ENCODE results near the gene OR6C1.
"Not testable (repeated sequence)": the region's sequence is repeated elsewhere in the genome, so short reads cannot be mapped to it uniquely, and the experiment has no call there.

The OR6C1 gene

GRCh38 chr12:55314043-55314442 is at the start of gene OR6C1:
TSS of gene OR6C1 (plus strand) at chr12:55314343. CDS start at chr12:55320600, 6,257 bp downstream.
- DNase-seq, result no peak

GRCh38 chr12:55280991-55281390 is 33.2 kb upstream of the OR6C1 start:
- no peak for DNase-seq

DNA sequence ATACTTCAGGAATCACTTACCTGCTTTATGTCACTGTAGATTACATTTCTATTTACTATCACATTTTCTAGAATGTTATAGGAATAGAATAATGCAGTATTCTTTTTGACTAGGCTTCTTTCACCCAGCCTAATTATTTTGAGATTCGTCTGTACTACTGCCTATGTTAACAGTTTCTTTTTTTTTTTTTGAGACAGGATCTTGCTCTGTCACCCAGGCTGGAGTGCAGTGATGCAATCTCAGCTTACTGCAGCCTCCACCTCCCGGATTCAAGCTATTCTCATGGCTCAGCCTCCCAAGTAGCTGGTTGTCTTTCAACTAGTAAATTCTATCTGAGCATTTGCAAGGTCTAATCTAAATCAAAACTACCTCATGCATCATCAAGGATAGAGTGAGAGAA is 24.1 kb upstream of the OR6C1 start:
- no peak for DNase-seq

DNA sequence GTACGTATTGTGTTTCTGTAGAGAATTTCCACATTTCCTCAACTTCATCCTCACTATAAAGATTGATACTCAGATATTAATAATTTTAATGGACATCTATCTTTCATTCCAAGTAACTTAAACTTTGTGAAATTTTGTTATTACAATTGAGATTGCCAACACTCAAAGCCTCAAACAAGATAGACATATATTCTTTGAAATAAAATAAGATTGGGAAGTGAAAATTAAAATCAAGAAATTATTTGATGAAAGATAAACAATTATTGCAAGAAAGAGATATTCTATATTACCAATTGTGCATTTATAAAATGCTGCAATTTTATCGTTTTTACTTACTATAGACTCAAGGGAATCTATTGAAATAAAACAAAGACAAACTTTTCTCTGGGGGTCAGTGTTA is 17.7 kb upstream of the OR6C1 start, which contains the start of gene OR6C6:
Gene OR6C6, minus strand, starts transcription at position 101 of the 400 bp plus-strand sequence. CDS start 1,337 bp downstream, outside the sequence.
- no peak for DNase-seq

DNA sequence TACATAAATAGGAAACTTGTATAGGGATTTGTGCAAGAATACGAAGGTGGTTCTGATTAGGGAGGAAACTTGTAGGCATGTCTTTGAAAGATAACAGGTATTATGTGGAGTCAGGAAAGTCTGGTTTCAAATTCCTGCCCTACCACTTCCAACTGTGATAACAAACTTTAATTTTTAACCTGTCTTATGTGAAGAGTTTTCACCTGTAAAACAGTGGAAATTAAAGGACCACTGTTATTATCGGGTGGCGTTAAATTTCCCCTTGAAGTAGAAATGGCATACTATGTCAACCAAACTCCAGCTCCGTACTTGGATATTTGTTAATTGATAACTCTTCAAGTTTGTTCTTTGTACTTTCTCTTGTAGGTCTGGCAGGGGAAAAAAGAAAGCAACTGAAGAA is 6.1 kb downstream of the OR6C1 start:
- DNase-seq, result no peak

DNA sequence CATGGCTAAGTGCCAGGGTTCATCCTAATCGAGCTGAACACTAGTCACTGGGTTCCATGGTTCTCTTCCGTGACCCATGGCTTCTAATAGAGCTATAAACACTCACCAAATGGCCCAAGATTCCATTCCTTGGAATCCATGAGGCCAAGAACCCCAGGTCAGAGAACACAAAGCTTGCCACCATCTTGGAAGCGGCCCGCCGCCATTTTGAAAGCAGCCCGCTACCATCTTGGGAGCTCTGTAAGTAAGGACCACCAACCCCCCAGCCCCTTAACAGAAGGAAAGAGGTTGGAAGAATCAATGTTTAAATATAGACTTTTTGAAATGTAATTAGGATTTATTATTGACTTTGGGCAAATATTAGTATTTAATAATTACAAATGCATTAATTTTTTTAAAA is 11.7 kb downstream of the OR6C1 start:
- DNase-seq, result not testable (repeated sequence)

GRCh38 chr12:55330446-55330845 is 16.3 kb downstream of the OR6C1 start, which contains the start of gene OR6C3:
TSS of gene OR6C3 (plus strand) at chr12:55330746. CDS start at chr12:55331701, 955 bp downstream.
- DNase-seq, result no peak

- DNase-seq, result no peak
Observed at GRCh38 chr12:55336002-55336401, 21.9 kb downstream of the OR6C1 start.

DNA sequence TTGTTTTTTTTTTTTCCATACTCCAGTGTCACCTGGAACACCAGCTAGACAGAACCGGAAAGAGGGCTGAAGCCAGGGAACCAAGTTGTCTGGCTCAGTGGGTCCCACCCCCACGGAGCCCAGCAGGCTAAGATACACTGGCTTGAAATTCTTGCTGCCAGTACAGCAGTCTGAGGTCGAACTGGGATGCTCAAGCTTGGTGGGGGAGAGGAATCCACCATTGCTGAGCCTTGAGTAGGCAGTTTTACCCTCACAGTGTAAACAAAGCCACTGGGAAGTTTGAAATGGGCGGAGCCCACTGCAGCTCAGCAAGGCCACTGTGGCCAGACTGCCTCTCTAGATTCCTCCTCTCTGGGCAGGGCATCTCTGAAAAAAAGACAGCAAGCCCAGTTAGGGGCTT is 41.2 kb downstream of the OR6C1 start:
- not testable (repeated sequence) for DNase-seq

- no peak for DNase-seq
Observed at GRCh38 chr12:55362675-55363074, 48.5 kb downstream of the OR6C1 start, which contains the start of gene OR6C75. TSS of gene OR6C75 (plus strand) at chr12:55362975. CDS start at chr12:55365111, 2,136 bp downstream.

GRCh38 chr12:55365086-55365485 is 50.9 kb downstream of the OR6C1 start:
- DNase-seq, result no peak
